Astrocyte of the cerebellum (primary cell): Measurements from ENCODE around the gene RNU6-7.

Experiments
- DNase-seq: peaks from one replicate; pipeline ENCODE4 v3.0.0-alpha.2; 2011; ENCODE audit warnings: low read depth
- H3K4me3 ChIP-seq: 2 replicates; pipeline ENCODE4 v1.5.1; 2011; ENCODE audit warnings: mild to moderate bottlenecking, low read depth, low read length, moderate library complexity
- in situ Hi-C: cut with HindIII; loops from 2 replicates; pipeline ENCODE4 v1.10.0; 2017; ENCODE audit warnings: low sequenced_read_pairs
- TF ChIP-seq, protein P1 (sequence below): IDR thresholded peaks from 2 replicates; pipeline ENCODE4 v1.5.1; 2012; ENCODE audit warnings: low read length, low read depth, moderate library complexity, mild to moderate bottlenecking; ENCODE audit errors: missing control alignments

Gene RNU6-7

DNA sequence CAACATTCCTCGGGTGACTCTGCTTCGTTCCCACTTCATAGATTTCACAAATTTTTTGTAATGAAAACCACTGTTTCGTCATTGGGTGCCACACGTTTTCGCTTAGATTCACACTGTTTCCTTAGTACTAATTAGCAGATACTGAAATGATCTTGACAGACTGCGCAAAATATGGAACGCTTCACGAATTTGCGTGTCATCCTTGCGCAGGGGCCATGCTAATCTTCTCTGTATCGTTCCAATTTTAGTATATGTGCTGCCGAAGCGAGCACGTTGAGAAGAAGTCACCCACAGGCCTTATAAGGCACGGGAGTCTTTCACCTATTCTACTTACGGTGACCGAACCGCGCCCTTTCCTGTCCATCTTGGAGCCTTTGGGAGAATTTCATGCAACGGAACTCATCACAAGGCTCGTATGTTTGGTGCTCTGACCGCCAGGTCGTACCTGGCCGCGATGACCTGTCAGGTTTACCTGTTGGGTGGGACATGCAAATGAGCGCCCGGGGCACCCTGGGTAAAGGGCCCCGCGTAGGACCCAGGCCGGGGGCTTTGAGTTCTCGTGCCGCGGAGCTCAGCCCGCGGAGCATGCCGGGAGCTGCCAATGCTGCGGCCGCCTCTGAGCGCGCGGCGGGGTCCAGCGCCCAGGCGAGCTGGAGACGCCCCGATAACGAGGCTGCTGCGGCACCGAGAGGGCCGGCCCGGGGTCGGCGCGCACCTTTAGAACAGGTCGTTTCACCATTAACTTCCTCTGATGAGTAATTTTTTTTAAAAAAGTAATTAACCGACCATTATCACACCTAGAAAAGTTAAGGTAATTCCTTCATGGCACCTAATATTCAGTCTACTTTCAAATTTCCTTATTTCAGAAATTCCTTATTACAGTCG lies 1.4 kb downstream of the RNU6-7 start, which contains the start of gene RNU6-8:
Gene RNU6-8 (minus strand): TSS at position 272 of the 885 bp plus-strand sequence.
- peak; percentile 71 for DNase-seq
- H3K4me3 ChIP-seq = peak within 1 kb of the TSS; percentile 64
- TF ChIP-seq, protein P1, sequence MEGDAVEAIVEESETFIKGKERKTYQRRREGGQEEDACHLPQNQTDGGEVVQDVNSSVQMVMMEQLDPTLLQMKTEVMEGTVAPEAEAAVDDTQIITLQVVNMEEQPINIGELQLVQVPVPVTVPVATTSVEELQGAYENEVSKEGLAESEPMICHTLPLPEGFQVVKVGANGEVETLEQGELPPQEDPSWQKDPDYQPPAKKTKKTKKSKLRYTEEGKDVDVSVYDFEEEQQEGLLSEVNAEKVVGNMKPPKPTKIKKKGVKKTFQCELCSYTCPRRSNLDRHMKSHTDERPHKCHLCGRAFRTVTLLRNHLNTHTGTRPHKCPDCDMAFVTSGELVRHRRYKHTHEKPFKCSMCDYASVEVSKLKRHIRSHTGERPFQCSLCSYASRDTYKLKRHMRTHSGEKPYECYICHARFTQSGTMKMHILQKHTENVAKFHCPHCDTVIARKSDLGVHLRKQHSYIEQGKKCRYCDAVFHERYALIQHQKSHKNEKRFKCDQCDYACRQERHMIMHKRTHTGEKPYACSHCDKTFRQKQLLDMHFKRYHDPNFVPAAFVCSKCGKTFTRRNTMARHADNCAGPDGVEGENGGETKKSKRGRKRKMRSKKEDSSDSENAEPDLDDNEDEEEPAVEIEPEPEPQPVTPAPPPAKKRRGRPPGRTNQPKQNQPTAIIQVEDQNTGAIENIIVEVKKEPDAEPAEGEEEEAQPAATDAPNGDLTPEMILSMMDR = no peak
- in situ Hi-C loops = no loop called here

DNA sequence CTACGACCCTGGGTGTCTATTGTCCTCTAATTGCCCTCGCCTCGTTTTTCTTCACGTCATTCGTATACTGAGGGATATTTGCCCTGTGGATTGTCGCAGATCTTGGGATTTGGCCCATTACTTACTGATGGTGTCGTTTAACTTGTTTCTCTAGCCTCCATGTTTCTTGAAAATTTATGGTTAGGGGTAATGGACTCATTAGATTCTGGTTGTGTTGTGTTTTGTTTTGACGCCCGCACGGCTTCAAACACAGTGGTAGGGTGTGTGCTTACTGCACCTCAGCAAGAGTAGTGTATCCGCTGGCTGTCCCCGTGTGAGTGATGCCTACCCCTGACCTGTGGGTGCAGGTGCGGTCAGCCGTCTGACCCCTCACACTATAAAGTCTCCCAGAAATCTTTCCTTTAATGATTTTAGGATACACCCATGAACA lies 2.1 kb downstream of the RNU6-7 start:
- in situ Hi-C loops = no loop called here
- TF ChIP-seq, protein P1 = no peak
- no peak for DNase-seq
- H3K4me3 ChIP-seq = peak overlapping the region; percentile 64

DNA sequence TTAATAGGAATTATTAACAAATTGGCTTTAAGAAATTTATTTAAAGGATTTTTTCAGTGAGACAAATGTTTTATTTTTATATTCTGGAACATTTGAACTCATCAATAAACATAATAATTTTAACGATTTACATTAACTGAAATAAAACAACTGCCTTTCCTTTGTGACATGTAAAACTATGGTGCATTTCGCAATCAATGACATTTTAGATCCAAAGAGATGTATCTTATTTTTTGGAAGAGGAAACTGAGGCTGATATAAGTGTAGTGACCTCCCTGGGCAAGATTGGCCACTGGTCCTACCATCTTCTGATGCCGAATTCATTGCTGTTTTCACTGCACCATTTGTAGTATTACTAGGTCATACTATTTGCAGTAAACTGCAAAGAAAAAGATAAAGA lies 3.7 kb downstream of the RNU6-7 start:
- no peak overlapping the region for H3K4me3 ChIP-seq
- TF ChIP-seq, protein P1 = no peak
- in situ Hi-C loops = no loop called here
- DNase-seq = no peak

DNA sequence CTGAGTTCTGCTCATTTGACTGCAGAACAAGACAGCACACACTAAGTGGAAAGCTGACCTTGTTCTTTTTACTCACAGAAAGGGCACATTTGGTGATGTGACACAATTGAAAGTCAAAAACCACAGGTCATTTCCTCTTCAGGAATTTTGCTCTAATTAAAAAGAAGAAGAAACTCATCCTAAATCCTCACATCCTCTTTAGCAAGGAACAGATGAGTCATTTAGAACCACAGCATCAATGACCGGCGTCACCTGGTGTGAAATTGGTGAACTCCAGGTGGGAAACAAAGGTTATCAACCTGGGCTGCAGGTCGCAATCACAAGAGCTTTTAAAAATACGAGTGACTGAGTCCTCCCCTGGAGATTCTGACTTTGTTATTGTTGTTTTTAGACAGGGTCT lies 4.1 kb downstream of the RNU6-7 start:
- TF ChIP-seq, protein P1 = no peak
- in situ Hi-C loops = no loop called here
- H3K4me3 ChIP-seq = no peak overlapping the region
- no peak for DNase-seq

GRCh38 chr14:32206552-32206951 lies 4.7 kb downstream of the RNU6-7 start:
- no peak for DNase-seq
- in situ Hi-C loops = no loop called here
- TF ChIP-seq, protein P1 = no peak
- no peak overlapping the region for H3K4me3 ChIP-seq

DNA sequence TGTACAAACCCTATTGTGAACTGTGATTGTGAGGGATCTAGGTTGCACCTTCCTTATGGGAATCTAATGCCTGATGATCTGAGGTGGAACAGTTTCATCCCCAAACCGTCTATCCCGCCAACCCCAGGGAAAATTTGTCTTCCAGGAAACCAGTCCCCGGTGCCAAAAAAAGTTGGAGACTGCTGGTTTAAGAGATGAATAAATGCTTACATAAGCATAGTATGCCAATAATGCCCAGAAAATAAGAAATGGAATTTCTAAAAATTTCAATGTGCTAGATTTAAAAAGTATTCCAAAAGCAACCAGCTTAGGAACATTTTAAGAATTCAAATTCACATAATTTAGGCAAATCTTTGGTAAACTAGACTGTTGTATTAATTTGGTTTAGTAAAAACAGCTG lies 6.6 kb downstream of the RNU6-7 start:
- H3K4me3 ChIP-seq = no peak overlapping the region
- in situ Hi-C loops = no loop called here
- TF ChIP-seq, protein P1 = no peak
- no peak for DNase-seq
